ENCODE results near the gene AK5. TPM values are rescaled to one million over a fixed set of nuclear protein-coding genes. Genes with fewer than 3 reads are reported as not detected.

AK5 gene
- total and polyA plus RNA-seq, 2 of the 4 experiments (the other 2 are of a cell fraction) = 22.5 to 25.8 TPM

- H3K4me3 ChIP-seq (ENCODE audit: insufficient read depth, low read depth, low read length) = no peak overlapping the region
- H2BK5ac ChIP-seq (ENCODE audit: low read depth, low read length, poor library complexity, severe bottlenecking) = no peak overlapping the region
- H2BK20ac ChIP-seq (ENCODE audit: low read depth, low read length) = no peak overlapping the region
- H3K9me1 ChIP-seq (ENCODE audit: insufficient read depth, low read length) = peaks cover 7% of the 10 kb centered on the region; the same call in 1 of the 2 replicates
- H3K56ac ChIP-seq (ENCODE audit: extremely low read depth, insufficient read depth, low read length) = no peak overlapping the region
- DNase-seq (no peak), ATAC-seq (ENCODE audit: low read depth) (no peak)
- no peak overlapping the region for H2AFZ ChIP-seq (replicated peaks; ENCODE audit: low read length, poor library complexity)
- H4K20me1 ChIP-seq (ENCODE audit: insufficient read depth, low read length) = no peaks in the 10 kb centered on the region
- dilution Hi-C loops (cut with HindIII; ENCODE audit: low sequenced_read_pairs, unreplicated experiment) (no loop called here), in situ Hi-C loops (cut with MboI; ENCODE audit: low sequenced_read_pairs) (no loop called here), intact Hi-C loops (cut with micrococcal nuclease) (no loop called here)
- H3K4me2 ChIP-seq (ENCODE audit: low read depth, low read length) = no peak overlapping the region
- ChIA-PET POLR2A (ENCODE audit: unreplicated experiment) (no interaction called here), CTCF (no interaction called here)
- no peaks in the 10 kb centered on the region for H3K4me1 ChIP-seq (ENCODE audit: control insufficient read depth, insufficient read depth, low read length)
- H4K5ac ChIP-seq (ENCODE audit: low read depth, low read length) = no peak overlapping the region
- no peaks in the 10 kb centered on the region for H3K79me1 ChIP-seq (ENCODE audit: low read depth in 1 of 2, low read length in 2 of 2)
- H3K14ac ChIP-seq (replicated peaks; ENCODE audit: low read depth, low read length) = 0 out of 2 replicates have a peak overlapping the region, but pooled peaks have one; percentile 5
- no peak overlapping the region for H3K18ac ChIP-seq (ENCODE audit: low read depth, low read length)
- no TSS peak for BruUV-seq (replicated peaks)
- no peak overlapping the region for H4K8ac ChIP-seq (ENCODE audit: low read depth in 2 of 2, low read length in 2 of 2)
- H3K36me3 ChIP-seq (ENCODE audit: control insufficient read depth, insufficient read depth, low read length) = no peaks in the 10 kb centered on the region
- TF ChIP-seq MAFK (IDR thresholded peaks at IDR 0.05; ENCODE audit: low read depth, low read length) (no peak), MAZ (IDR thresholded peaks at IDR 0.05; ENCODE audit: borderline replicate concordance, low read depth, low read length) (no peak), POLR2A (IDR thresholded peaks at IDR 0.05; ENCODE audit: low read depth, low read length) (no peak), FOS (IDR thresholded peaks at IDR 0.05; ENCODE audit: low read depth, low read length) (no peak), CEBPB (IDR thresholded peaks at IDR 0.05; ENCODE audit: low read depth, low read length) (no peak), RFX5 (IDR thresholded peaks at IDR 0.05; ENCODE audit: low read depth, low read length) (no peak), BHLHE40 (IDR thresholded peaks at IDR 0.05; ENCODE audit: low read depth, low read length) (no peak), RAD21 (IDR thresholded peaks at IDR 0.05; ENCODE audit: low read length) (no peak), NFE2L2 (IDR thresholded peaks at IDR 0.05; ENCODE audit: low read depth, low read length) (no peak), RCOR1 (IDR thresholded peaks at IDR 0.05; ENCODE audit: insufficient replicate concordance, low read length) (no peak), CHD1 (IDR thresholded peaks at IDR 0.05; ENCODE audit: low read depth, low read length) (no peak), SMC3 (IDR thresholded peaks at IDR 0.05; ENCODE audit: low read depth, low read length) (no peak), MXI1 (IDR thresholded peaks at IDR 0.05; ENCODE audit: borderline replicate concordance, low read depth, low read length) (no peak)
- TF ChIP-seq, protein P1, sequence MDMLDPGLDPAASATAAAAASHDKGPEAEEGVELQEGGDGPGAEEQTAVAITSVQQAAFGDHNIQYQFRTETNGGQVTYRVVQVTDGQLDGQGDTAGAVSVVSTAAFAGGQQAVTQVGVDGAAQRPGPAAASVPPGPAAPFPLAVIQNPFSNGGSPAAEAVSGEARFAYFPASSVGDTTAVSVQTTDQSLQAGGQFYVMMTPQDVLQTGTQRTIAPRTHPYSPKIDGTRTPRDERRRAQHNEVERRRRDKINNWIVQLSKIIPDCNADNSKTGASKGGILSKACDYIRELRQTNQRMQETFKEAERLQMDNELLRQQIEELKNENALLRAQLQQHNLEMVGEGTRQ (IDR thresholded peaks at IDR 0.05; ENCODE audit: low read depth, low read length) = no peak
- TF ChIP-seq, protein P2, sequence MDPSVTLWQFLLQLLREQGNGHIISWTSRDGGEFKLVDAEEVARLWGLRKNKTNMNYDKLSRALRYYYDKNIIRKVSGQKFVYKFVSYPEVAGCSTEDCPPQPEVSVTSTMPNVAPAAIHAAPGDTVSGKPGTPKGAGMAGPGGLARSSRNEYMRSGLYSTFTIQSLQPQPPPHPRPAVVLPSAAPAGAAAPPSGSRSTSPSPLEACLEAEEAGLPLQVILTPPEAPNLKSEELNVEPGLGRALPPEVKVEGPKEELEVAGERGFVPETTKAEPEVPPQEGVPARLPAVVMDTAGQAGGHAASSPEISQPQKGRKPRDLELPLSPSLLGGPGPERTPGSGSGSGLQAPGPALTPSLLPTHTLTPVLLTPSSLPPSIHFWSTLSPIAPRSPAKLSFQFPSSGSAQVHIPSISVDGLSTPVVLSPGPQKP (IDR thresholded peaks at IDR 0.05; ENCODE audit: borderline replicate concordance, low read depth, low read length) = no peak
- TF ChIP-seq, protein P3, sequence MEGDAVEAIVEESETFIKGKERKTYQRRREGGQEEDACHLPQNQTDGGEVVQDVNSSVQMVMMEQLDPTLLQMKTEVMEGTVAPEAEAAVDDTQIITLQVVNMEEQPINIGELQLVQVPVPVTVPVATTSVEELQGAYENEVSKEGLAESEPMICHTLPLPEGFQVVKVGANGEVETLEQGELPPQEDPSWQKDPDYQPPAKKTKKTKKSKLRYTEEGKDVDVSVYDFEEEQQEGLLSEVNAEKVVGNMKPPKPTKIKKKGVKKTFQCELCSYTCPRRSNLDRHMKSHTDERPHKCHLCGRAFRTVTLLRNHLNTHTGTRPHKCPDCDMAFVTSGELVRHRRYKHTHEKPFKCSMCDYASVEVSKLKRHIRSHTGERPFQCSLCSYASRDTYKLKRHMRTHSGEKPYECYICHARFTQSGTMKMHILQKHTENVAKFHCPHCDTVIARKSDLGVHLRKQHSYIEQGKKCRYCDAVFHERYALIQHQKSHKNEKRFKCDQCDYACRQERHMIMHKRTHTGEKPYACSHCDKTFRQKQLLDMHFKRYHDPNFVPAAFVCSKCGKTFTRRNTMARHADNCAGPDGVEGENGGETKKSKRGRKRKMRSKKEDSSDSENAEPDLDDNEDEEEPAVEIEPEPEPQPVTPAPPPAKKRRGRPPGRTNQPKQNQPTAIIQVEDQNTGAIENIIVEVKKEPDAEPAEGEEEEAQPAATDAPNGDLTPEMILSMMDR (conservative IDR thresholded peaks at IDR 0.05; ENCODE audit: low read depth, low read length) = no peak
- no peaks in the 10 kb centered on the region for H3K27me3 ChIP-seq (ENCODE audit: control insufficient read depth, insufficient read depth, low read length)
- no peak overlapping the region for H3K9ac ChIP-seq (ENCODE audit: low read depth, low read length)
- no peak overlapping the region for H3K4ac ChIP-seq (ENCODE audit: low read depth, low read length)
- H3K9me3 ChIP-seq (ENCODE audit: control insufficient read depth, insufficient read depth, low read length) = no peaks in the 10 kb centered on the region
- no peak overlapping the region for H2AK9ac ChIP-seq (replicated peaks; ENCODE audit: low read depth, low read length, poor library complexity)
- no peak overlapping the region for H3K27ac ChIP-seq (ENCODE audit: insufficient read depth, low read length)
- H3K23ac ChIP-seq (ENCODE audit: low read depth, low read length) = no peak overlapping the region
- H4K91ac ChIP-seq (ENCODE audit: insufficient read depth, low read depth, low read length) = no peak overlapping the region
- no peak overlapping the region for H2AK5ac ChIP-seq (ENCODE audit: low read depth, low read length)
- H2BK15ac ChIP-seq (ENCODE audit: low read depth, low read length) = no peak overlapping the region
- no peak overlapping the region for H2BK120ac ChIP-seq (ENCODE audit: low read depth, low read length)
- WGBS, 2 experiments (ENCODE audit: extremely low coverage in 2 of 2, insufficient read length in 1 of 2) = no CpG with 5 or more reads among the region's 1 CpG
Measured at GRCh38 chr1:77484334-77484733, 202.5 kb downstream of the AK5 start.
